ENCODE results near the gene SLC4A2. TPM values are rescaled to one million over a fixed set of nuclear protein-coding genes. Genes with fewer than 3 reads are reported as not detected.

Gene SLC4A2
- total and polyA plus RNA-seq, 4 donors, result 27.5 to 98.8 (median 72.6) TPM

- DNase-seq (ENCODE audit: low spot score), result no peak
These were observed 30.7 kb downstream of the SLC4A2 start for GRCh38 chr7:151089893-151090730.

GRCh38 chr7:151091003-151091402 is 31.6 kb downstream of the SLC4A2 start:
- Histone ChIP-seq H3K27ac (ENCODE audit: low read depth in 1 of 2, low read length in 2 of 2) (no peak overlapping the region), H3K4me3 (ENCODE audit: low read depth in 1 of 3, low read length in 3 of 3) (no peak overlapping the region)
- no peak for TF ChIP-seq JUND (IDR thresholded peaks at IDR 0.05)
- no peak for TF ChIP-seq MAX (IDR thresholded peaks at IDR 0.05)
- no peak for TF ChIP-seq YY1 (IDR thresholded peaks at IDR 0.05)
- no peak for TF ChIP-seq TAF1 (conservative IDR thresholded peaks at IDR 0.05)
- TF ChIP-seq GABPA (IDR thresholded peaks at IDR 0.05 in 1 of 2, conservative IDR thresholded peaks at IDR 0.05 in 1 of 2), result no peak
- TF ChIP-seq EGR1 (IDR thresholded peaks at IDR 0.05; ENCODE audit: low read depth in 2 of 2), result no peak
- TF ChIP-seq ATF3 (IDR thresholded peaks at IDR 0.05), result no peak
- no peak for TF ChIP-seq FOXA2 (IDR thresholded peaks at IDR 0.05)
- no peak for TF ChIP-seq FOXA1 (IDR thresholded peaks at IDR 0.05)
- no peak for TF ChIP-seq CTCF (IDR thresholded peaks at IDR 0.05; ENCODE audit: low read depth, low read length, missing input control)
- no peak for TF ChIP-seq HNF4A (conservative IDR thresholded peaks at IDR 0.05)
- TF ChIP-seq SP1 (IDR thresholded peaks at IDR 0.05), result no peak
- TF ChIP-seq HNF4G (IDR thresholded peaks at IDR 0.05), result no peak
- TF ChIP-seq RAD21 (IDR thresholded peaks at IDR 0.05), result no peak

More at GRCh38 chr7:151089893-151090730, 30.7 kb downstream of the SLC4A2 start:
- Histone ChIP-seq H3K9ac (ENCODE audit: low read depth in 1 of 2, low read length in 2 of 2) (peak overlapping the region in 1 of 2 donors; percentile 23), H3K4me1 (ENCODE audit: control insufficient read depth in 4 of 4, insufficient read depth in 4 of 4, low read length in 3 of 4) (peaks cover 10 to 51% (median 37%) of the 10 kb centered on the region in 4 donors), H3K36me3 (ENCODE audit: control insufficient read depth in 4 of 4, insufficient read depth in 3 of 4, low read depth in 1 of 4, low read length in 3 of 4) (peaks cover 0 to 2% (median 0%) of the 10 kb centered on the region in 4 donors), H3K27ac (ENCODE audit: low read depth in 1 of 2, low read length in 2 of 2) (peak overlapping the region; percentile 81 to 93), H3K27me3 (ENCODE audit: control insufficient read depth in 4 of 4, insufficient read depth in 4 of 4, low read length in 3 of 4) (no peaks in the 10 kb centered on the region), H3K9me3 (ENCODE audit: control insufficient read depth in 4 of 4, low read length in 3 of 4) (no peaks in the 10 kb centered on the region), H3K4me3 (ENCODE audit: low read depth in 1 of 3, low read length in 3 of 3) (no peak overlapping the region)
- TF ChIP-seq NR2F2 (IDR thresholded peaks at IDR 0.05) (no peak), ZBTB33 (IDR thresholded peaks at IDR 0.05) (no peak), RXRA (IDR thresholded peaks at IDR 0.05) (no peak), TAF1 (conservative IDR thresholded peaks at IDR 0.05) (no peak), FOXA1 (IDR thresholded peaks at IDR 0.05) (no peak), HNF4G (IDR thresholded peaks at IDR 0.05) (no peak), JUND (IDR thresholded peaks at IDR 0.05) (no peak), FOXA2 (IDR thresholded peaks at IDR 0.05) (no peak), EGR1 (IDR thresholded peaks at IDR 0.05; ENCODE audit: low read depth in 2 of 2) (no peak), REST (IDR thresholded peaks at IDR 0.05) (no peak)
- 83% methylated on average over 22 of the region's 22 CpGs for WGBS

More at GRCh38 chr7:151091003-151091402, 31.6 kb downstream of the SLC4A2 start:
- H3K9ac ChIP-seq (ENCODE audit: low read depth in 1 of 2, low read length in 2 of 2), result no peak overlapping the region
- H3K27me3 ChIP-seq (ENCODE audit: control insufficient read depth in 4 of 4, insufficient read depth in 4 of 4, low read length in 3 of 4), result no peaks in the 10 kb centered on the region
- WGBS, result 93% methylated on average over 7 of the region's 7 CpGs
- peaks cover 0 to 2% (median 0%) of the 10 kb centered on the region in 4 donors for H3K36me3 ChIP-seq (ENCODE audit: control insufficient read depth in 4 of 4, insufficient read depth in 3 of 4, low read depth in 1 of 4, low read length in 3 of 4)
- H3K4me1 ChIP-seq (ENCODE audit: control insufficient read depth in 4 of 4, insufficient read depth in 4 of 4, low read length in 3 of 4), result peaks cover 10 to 42% (median 30%) of the 10 kb centered on the region in 4 donors
- DNase-seq (ENCODE audit: low spot score), result no peak
- H3K9me3 ChIP-seq (ENCODE audit: control insufficient read depth in 4 of 4, low read length in 3 of 4), result no peaks in the 10 kb centered on the region
